HL-60 (cell line): ENCODE results near the gene SLC7A10.

Source experiments
- DNase-seq, 2 experiments: peaks; one replicate each; pipeline ENCODE4 v3.0.0-alpha.2; 2010 to 2020; ENCODE audit warnings: low read depth in 1 of 2, low spot score in 1 of 2
- H3K27ac ChIP-seq: fragments of 250-450 bp; sonication (Bioruptor Pico); replicated peaks from 2 replicates; pipeline ENCODE4 v1.5.1; 2020; ENCODE audit warnings: mild to moderate bottlenecking, moderate library complexity
- H3K27me3 ChIP-seq: fragments of 250-450 bp; sonication (Bioruptor Pico); 2 replicates; pipeline ENCODE4 v1.5.1; 2021; ENCODE audit warnings: mild to moderate bottlenecking, moderate library complexity; ENCODE audit not compliant: insufficient read depth, poor library complexity, severe bottlenecking
- H3K4me3 ChIP-seq: replicated peaks from 2 replicates; pipeline ENCODE4 v1.5.1; 2011; ENCODE audit warnings: mild to moderate bottlenecking, control low read depth, low read length; ENCODE audit not compliant: insufficient read depth
- CTCF ChIP-seq: IDR thresholded peaks from one replicate; pipeline ENCODE4 v1.5.1; 2011; ENCODE audit warnings: low read length, control low read depth, inconsistent platforms; ENCODE audit not compliant: insufficient read depth
- GABPA ChIP-seq: IDR thresholded peaks from 2 replicates; pipeline ENCODE4 v1.6.1; 2012; ENCODE audit warnings: low read depth
- POLR2AphosphoS5 ChIP-seq: IDR thresholded peaks from 2 replicates; pipeline ENCODE4 v1.6.1; 2012; ENCODE audit warnings: low read depth
- REST ChIP-seq: IDR thresholded peaks from 2 replicates; pipeline ENCODE4 v1.6.1; 2012; ENCODE audit warnings: low read depth; ENCODE audit not compliant: insufficient replicate concordance
- SPI1 ChIP-seq: IDR thresholded peaks from 2 replicates; pipeline ENCODE4 v1.6.1; 2012; ENCODE audit warnings: low read depth, mild to moderate bottlenecking, borderline replicate concordance

SLC7A10 gene

GRCh38 chr19:33251076-33251475 lies 25.4 kb upstream of the SLC7A10 start:
- Histone ChIP-seq H3K27me3 (no peaks in the 10 kb centered on the region), H3K4me3 (no peak overlapping the region), H3K27ac (no peak overlapping the region)
- no peak for DNase-seq
- TF ChIP-seq POLR2AphosphoS5 (no peak), CTCF (no peak), SPI1 (no peak), REST (no peak), GABPA (no peak)

GRCh38 chr19:33250500-33250899 lies 24.9 kb upstream of the SLC7A10 start:
- no peaks in the 10 kb centered on the region for H3K27me3 ChIP-seq
- H3K4me3 ChIP-seq = no peak overlapping the region
- DNase-seq = no peak
- H3K27ac ChIP-seq = no peak overlapping the region
- TF ChIP-seq CTCF (no peak), GABPA (no peak), POLR2AphosphoS5 (no peak), SPI1 (no peak), REST (no peak)

- TF ChIP-seq SPI1 = no peak
- TF ChIP-seq POLR2AphosphoS5 = no peak
- TF ChIP-seq REST = no peak
- no peak for TF ChIP-seq GABPA
- TF ChIP-seq CTCF = no peak
- Histone ChIP-seq H3K27ac (peak overlapping the region; percentile 81), H3K4me3 (no peak overlapping the region), H3K27me3 (no peaks in the 10 kb centered on the region)
- DNase-seq = no peak
These were observed 24.2 kb upstream of the SLC7A10 start for GRCh38 chr19:33249740-33250366.
